NCI-H1694 treated with DMSO at 0.1 percent for 48 hours (cell line): ENCODE measurements around the gene DPYD.
A peak's percentile ranks its signal among the peaks of the same experiment; 100 is the strongest.

Experiments used
- DNase-seq: peaks from one replicate; lab custom pipeline; 2025; lab: John Stamatoyannopoulos, UW

The DPYD gene

DNA sequence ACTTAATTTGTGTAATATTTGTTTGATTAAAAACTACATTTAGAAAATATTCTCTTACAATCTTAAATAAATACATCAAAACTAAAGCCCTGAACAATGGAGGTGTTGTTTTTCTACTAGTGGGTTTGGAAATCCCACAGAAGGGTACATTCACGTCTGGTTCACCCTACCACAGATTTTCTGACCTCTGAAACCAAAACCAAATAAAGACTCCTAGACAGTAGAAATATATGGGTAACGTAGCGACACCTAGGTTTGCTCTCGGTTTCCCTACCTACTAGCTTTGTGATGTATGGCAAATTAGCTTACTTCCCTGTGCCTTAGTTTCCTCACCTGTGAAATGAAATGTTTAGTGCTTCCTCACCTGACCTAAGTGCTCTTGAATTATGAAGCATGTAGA is 312.6 kb downstream of the DPYD start:
- no peak for DNase-seq

DNA sequence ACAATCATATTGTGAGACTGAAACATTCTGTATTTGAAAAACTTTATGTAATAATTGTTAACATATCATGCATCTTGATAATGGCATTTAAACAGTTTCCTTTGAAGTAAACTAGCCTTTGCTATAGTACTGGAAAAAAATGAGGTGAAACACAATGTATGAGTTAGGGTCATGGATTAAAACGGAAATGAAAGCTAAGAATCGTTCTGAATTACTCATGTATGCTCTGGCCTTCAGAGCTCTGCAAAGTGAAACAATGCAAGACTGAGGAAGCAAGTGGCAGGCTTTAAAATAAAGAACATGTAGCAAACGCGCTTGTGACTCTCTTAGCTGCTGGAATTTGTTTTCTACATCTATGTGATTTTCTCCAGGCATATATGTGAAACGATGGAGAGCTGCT is 317.1 kb downstream of the DPYD start:
- no peak for DNase-seq

DNA sequence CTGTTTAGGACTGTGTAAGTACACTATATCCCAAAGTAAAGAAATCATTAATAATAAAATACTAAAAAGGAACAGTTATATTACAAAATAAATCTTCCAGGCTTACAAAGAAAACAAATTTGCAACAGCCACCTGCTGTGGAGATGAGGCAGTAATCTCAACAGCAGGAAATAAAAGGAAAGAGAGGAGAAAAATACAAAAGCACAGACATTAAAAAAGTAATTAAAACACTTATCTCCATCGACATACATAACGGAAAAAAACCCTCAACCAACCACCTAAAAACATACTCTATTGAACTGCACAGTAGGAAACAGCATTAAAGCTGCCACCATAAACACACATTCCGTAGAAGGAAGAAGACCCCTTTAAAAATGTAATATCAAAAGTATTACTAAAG is 317.6 kb downstream of the DPYD start:
- no peak for DNase-seq

DNA sequence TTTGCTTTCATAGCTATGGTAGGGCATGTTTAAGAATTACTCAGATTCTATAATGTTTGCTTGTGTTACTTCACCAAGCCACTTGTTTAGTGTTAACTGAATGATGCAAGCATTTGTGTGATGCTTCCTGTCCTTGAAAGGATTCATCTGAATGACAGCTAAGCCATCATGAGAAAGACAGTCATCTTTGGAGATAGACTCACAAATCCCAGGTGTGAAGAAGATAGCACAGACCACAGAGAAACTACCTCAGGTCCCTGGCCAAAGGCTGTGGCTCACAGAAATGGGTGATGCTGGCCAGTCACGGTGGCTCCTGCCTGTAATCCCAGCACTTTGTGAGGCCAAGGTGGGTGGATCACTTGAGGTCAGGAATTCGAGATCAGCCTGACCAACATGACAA is 321.4 kb downstream of the DPYD start:
- no peak for DNase-seq

DNA sequence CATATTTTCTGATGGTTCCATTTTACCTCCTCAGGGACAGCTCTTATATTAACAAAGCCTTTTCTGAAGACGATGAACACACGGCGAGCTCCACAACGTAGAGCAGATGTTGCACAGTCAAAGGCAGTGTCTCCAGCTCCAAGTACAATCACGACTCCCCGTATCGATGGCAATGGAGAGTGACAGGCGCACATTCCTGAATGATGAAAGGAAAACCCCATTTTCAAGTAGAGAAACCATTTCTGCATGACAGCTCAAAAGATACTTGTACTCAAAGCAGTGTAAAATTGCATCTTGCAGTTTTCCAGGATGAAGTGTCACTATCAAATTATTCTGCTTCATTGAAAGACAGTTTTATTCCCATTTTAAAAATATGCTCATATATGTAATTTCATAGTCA is 327.6 kb downstream of the DPYD start:
- no peak for DNase-seq

- DNase-seq = no peak
Measured at GRCh38 chr1:97588772-97589171, 332.1 kb downstream of the DPYD start.

DNA sequence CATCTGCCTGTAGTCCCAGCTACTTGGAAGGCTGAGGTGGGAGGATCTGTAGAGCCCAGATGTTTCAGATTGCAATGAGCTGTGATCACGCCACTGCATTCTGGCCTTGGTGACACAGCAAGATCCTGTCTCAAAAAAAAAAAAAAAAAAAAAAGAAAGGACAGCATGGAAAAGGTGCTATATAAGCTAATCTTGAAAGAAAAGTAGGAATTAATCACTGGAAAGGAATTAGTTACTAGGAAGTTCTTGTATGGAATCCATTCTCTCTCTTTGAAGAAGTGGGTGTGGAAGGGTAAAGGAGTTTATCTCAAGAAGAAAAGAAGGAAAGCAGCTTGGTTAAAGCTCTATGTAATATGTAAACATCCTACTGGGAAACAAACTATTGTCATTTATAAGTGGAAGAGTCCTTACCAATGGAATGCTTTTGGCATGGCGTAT is 339.2 kb downstream of the DPYD start:
- no peak for DNase-seq

- no peak for DNase-seq
Measured at GRCh38 chr1:97577613-97578012, 343.2 kb downstream of the DPYD start.

GRCh38 chr1:97573553-97573952 is 347.3 kb downstream of the DPYD start:
- no peak for DNase-seq

- DNase-seq = no peak
Measured at GRCh38 chr1:97572561-97572960, 348.3 kb downstream of the DPYD start.

DNA sequence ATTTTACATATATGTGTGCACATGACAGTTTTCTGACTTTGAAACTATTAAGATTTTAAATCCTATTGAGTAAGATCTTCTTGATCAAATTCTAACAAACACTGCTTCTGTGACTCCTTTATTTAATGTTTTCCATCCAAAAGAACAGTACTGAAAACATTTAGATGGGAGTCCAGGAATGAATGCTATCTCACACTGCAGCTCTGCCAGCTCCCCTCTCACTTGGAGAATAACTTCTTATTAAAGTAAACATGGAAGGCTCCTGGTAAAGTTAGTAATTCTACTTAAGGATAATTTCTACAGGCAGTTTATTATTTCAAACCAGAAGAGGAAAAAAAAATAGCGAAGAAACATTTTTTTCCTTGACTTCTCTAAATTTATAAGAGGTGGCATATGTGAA is 349.1 kb downstream of the DPYD start:
- DNase-seq = no peak

GRCh38 chr1:97570691-97571090 is 350.1 kb downstream of the DPYD start:
- DNase-seq = no peak

GRCh38 chr1:97567000-97567749 is 353.7 kb downstream of the DPYD start:
- DNase-seq = no peak

- DNase-seq = no peak
Measured at GRCh38 chr1:97565886-97566285, 354.9 kb downstream of the DPYD start.

- DNase-seq = no peak
Measured at GRCh38 chr1:97563926-97564325, 356.9 kb downstream of the DPYD start.

- DNase-seq = no peak
Measured at GRCh38 chr1:97562081-97562480, 358.8 kb downstream of the DPYD start.

DNA sequence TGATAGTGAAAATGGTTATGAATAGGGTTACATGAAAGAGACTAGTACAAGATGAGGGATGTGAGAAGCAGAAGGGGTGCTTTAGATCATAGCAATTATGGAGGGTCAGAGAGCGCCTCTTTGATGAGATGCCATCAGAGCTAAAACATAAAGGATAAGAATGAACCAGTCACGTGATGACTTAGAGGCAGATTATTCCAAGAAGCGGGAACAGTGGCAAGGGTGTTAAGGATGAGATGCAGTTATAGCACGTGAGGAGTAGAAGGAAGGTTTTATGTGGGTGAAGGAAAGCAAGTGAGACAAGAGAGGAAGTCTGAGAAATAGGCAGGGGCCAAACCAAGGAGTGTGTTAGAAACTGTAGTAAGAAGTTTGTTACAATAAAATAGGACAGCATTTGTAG is 360.1 kb downstream of the DPYD start:
- no peak for DNase-seq

DNA sequence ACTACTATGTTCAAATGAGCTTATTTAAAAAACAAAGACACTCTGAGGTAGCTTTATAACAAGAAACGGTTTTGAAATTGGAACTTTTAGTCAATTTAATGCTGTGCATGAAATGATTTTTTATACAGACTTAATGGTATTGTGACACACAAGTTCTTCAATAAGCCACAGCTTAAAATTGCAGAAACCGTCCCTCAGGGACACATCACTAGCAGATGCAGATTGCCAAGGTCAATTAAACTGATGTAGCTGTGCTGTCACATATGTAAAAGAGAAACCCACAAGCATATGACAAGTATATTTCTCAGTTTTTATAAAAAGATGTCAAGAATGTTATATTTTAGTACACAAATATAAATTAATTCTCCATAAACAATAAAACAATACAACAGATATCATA is 366.9 kb downstream of the DPYD start:
- peak; percentile 71 for DNase-seq

DNA sequence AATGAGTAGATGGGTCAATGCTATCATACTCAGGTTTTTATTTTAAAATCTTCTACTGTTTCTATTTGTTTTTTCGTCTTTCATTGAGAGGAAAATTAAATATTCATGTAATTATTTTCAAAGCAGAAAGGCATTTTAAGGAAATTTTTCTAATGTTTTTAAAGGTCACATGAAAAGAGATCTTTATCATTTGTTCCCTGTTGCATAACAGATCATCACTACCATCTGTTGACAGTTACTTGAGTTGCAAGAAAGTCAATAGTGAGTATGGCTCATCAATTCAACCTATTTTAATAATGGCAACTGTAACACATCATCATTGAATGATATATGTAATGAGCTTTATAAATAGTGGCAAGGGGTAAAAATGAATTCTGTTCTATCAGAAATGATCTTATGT is 369.7 kb downstream of the DPYD start:
- DNase-seq = no peak

- DNase-seq = no peak
Measured at GRCh38 chr1:97545446-97545845, 375.4 kb downstream of the DPYD start.

DNA sequence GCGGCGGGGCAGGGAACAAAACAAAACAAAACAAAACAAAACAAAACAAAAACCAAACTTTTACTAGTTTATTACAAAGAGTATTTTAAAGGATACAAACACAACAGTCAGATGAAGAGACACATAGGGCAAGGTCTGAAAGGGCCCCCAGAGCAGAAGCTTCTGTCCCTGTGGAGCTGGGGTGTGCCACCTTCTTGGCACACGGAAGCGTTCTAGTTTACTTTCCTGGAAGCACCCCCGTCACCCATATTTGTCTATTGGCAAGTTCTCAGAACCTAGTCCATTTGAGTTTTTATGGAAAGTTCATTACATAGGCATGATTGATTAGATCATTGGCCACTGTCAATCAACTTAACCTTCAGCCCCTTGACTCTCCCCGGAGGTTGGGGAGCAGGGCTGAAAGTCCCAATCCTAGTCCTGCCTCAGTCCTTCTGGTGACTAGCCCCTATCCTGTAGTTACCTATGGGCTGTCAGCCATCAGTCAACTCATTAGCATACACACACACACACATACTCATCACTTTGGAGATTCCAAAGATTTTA is 380.4 kb downstream of the DPYD start:
- DNase-seq = no peak

DNA sequence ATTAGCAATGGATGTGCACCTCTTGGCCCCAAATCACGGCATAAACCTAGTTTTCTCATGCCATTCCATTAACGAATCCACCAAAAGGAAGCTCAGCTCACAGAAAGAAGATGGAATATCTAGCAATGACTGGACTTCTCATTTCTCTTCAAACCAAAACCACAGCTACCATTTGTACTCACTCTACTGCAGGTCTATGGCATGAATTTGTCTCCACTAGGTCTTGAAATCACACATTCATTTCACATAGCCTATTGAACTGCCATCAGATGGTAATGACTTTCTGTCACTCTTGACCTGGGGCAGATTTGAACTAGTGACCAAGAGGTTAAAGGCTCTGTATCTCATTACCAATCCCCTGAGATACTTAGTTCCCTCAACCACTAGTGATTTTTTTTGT is 382.7 kb downstream of the DPYD start:
- DNase-seq = no peak

DNA sequence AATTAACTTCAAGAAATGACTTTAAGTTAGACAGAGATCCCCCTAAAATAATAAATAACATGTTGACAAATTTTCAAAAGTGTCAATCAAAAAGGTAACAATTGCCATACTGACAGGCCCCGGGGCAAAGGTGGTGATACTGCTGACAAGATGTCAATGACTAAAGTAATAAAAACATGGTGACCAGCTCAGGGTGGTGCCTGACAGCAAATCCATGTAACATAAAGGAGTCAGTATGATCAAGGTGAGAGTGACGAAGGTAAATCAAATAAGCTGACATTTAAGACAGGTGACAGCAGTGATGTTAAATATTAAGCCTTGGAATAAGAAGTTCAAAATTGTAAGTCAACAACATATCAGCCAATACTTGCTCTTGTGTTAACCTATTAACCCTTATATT is 387.5 kb downstream of the DPYD start:
- no peak for DNase-seq

- no peak for DNase-seq
Measured at GRCh38 chr1:97529600-97529999, 391.2 kb downstream of the DPYD start.
